ENCODE results near the gene ALLC.

DNA sequence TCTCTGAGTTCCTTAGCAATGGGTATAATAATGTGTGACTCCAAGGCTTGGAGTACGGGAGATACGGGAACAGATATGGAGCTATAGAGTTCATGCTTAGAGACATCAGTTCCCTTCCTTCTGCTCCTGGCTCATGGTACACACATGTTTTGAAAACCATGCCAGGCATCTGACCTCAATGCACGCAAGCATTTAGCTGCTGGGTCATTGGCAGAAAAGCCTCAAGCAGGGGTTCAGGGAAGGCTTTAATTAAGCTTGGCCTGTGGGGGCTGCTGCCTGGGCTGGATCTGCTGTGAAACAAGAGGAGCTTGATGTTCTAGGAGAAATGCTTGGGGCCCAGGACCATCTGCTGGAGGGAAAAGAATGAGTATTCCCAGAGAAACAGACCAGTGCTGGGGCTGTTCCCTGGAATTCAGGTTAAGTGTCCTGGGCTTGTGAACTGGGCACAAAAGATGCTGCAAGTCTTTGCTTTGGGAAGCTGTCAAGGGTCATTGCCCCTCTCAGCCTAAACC is 3.2 kb downstream of the ALLC start:
- TF ChIP-seq EZH2phosphoT487 (IDR thresholded peaks at IDR 0.05; ENCODE audit: insufficient read depth, low read depth) (no peak), EZH2 (IDR thresholded peaks at IDR 0.05; ENCODE audit: insufficient read depth, poor library complexity, severe bottlenecking) (no peak)
